ENCODE data around the gene ADTRP.

The ADTRP gene

GRCh38 chr6:11665604-11666326 lies 112.8 kb downstream of the ADTRP start:
- in situ Hi-C loops (cut with MboI; ENCODE audit: low sequenced_read_pairs) = loop anchor here (25.0 kb wide), 2 partner anchors 622 to 1222 kb away; partner anchors contain the start of gene EDN1
